B cell (primary cell): ENCODE data around the gene SLC37A2. TPM values are rescaled to one million over a fixed set of nuclear protein-coding genes. Genes with fewer than 3 reads are reported as not detected.

Experiments used
- ATAC-seq: fragments of 200-7000 bp; cut with Tn5 transposase; one replicate; pipeline ENCODE4 v1.10.0; 2021; ENCODE audit warnings: low read depth, mild to moderate bottlenecking, moderate number of reproducible peaks, moderate library complexity
- CTCF ChIA-PET: fragments of 350-600 bp; sonication (Branson Sonifier 250); formaldehyde crosslinking; loops from one replicate; lab custom pipeline; 2021; ENCODE audit warnings: antibody characterized with exemption, inconsistent platforms; lab: Charles Lee
- POLR2A ChIA-PET: fragments of 350-600 bp; sonication (Branson Sonifier 250); formaldehyde crosslinking; loops from one replicate; lab custom pipeline; 2021; ENCODE audit warnings: antibody characterized with exemption; lab: Charles Lee
- DNase-seq: peaks from one replicate; pipeline ENCODE4 v3.0.0; 2013
- H2AFZ ChIP-seq: 2 replicates; pipeline ENCODE4 v1.6.1; 2012; ENCODE audit warnings: mild to moderate bottlenecking, low read depth, low read length; ENCODE audit not compliant: insufficient read depth, poor library complexity, severe bottlenecking
- H3K27ac ChIP-seq, 2 donors: 1 replicate in 1 of 2; 2 replicates in 1 of 2; pipeline ENCODE4 v1.5.1; 2012 to 2013; ENCODE audit warnings: low read length in 2 of 2, mild to moderate bottlenecking in 2 of 2, moderate library complexity in 1 of 2
- H3K27me3 ChIP-seq, 4 experiments: fragments of 200-600 bp in 1 of 4; sonication (generic) in 1 of 4; replicated peaks in 1 of 4; 1 replicate in 2 of 4; 2 replicates in 2 of 4; pipeline versions ENCODE4 v1.6.1 to v1.7.0; 2013 to 2016; ENCODE audit warnings: low read length in 3 of 4, mild to moderate bottlenecking in 2 of 4, mixed read lengths in 1 of 4, moderate library complexity in 1 of 4; ENCODE audit not compliant: insufficient read depth in 4 of 4, control insufficient read depth in 3 of 4; ENCODE audit errors: control extremely low read depth in 1 of 4
- H3K36me3 ChIP-seq, 2 experiments: replicated peaks in 1 of 2; 1 replicate in 1 of 2; 2 replicates in 1 of 2; pipeline versions ENCODE4 v1.6.1 to v1.7.1; 2013; ENCODE audit warnings: low read length in 1 of 2; ENCODE audit not compliant: insufficient read depth in 2 of 2, control insufficient read depth in 1 of 2; ENCODE audit errors: control extremely low read depth in 1 of 2, extremely low read depth in 1 of 2
- H3K4me1 ChIP-seq, 2 donors: fragments of 200-600 bp in 1 of 2; sonication (generic) in 1 of 2; 1 replicate in 1 of 2; 2 replicates in 1 of 2; pipeline versions ENCODE4 v1.5.1 to v1.6.1; 2013 to 2017; ENCODE audit warnings: low read length in 2 of 2; ENCODE audit not compliant: control insufficient read depth in 2 of 2, insufficient read depth in 2 of 2
- H3K4me2 ChIP-seq: replicated peaks from 2 replicates; pipeline ENCODE3; 2012; ENCODE audit warnings: mild to moderate bottlenecking, low read depth, low read length; ENCODE audit not compliant: poor library complexity, severe bottlenecking
- H3K4me3 ChIP-seq, 5 experiments: fragments of 200-600 bp in 1 of 5; sonication (generic) in 1 of 5; 1 replicate in 3 of 5; 2 replicates in 2 of 5; pipeline versions ENCODE4 v1.5.1 to v1.7.0; 2011 to 2016; ENCODE audit warnings: low read length in 4 of 5, mild to moderate bottlenecking in 4 of 5, low read depth in 2 of 5, control low read depth in 1 of 5, moderate library complexity in 1 of 5; ENCODE audit not compliant: insufficient read depth in 1 of 5; ENCODE audit errors: control extremely low read depth in 1 of 5, extremely low read depth in 1 of 5
- H3K79me2 ChIP-seq: fragments of 200-600 bp; sonication (generic); one replicate; pipeline ENCODE4 v1.6.0; 2016; ENCODE audit warnings: low read length; ENCODE audit not compliant: control insufficient read depth, insufficient read depth
- H3K9ac ChIP-seq: fragments of 200-600 bp; sonication (generic); 2 replicates; pipeline ENCODE4 v1.6.1; 2017; ENCODE audit warnings: mild to moderate bottlenecking, low read length, moderate library complexity
- H3K9me3 ChIP-seq, 3 donors: one replicate each; pipeline versions ENCODE4 v1.6.1 to v1.7.1; 2013; ENCODE audit warnings: low read length in 2 of 3; ENCODE audit not compliant: control insufficient read depth in 2 of 3, insufficient read depth in 1 of 3; ENCODE audit errors: control extremely low read depth in 1 of 3
- H4K20me1 ChIP-seq: 2 replicates; pipeline ENCODE4 v1.6.0; 2012; ENCODE audit warnings: mild to moderate bottlenecking, low read length; ENCODE audit not compliant: insufficient read depth, control insufficient read depth, poor library complexity, severe bottlenecking
- H3K27ac Mint-ChIP-seq: one replicate; pipeline ENCODE4 v1.8.0; 2021; ENCODE audit warnings: mixed read lengths
- H3K27me3 Mint-ChIP-seq: one replicate; pipeline ENCODE4 v1.8.0; 2021; ENCODE audit warnings: mixed read lengths
- H3K4me1 Mint-ChIP-seq: one replicate; pipeline ENCODE4 v1.8.0; 2021; ENCODE audit warnings: mixed read lengths
- H3K4me3 Mint-ChIP-seq: one replicate; pipeline ENCODE4 v1.8.0; 2021; ENCODE audit warnings: mixed read lengths
- H3K9me3 Mint-ChIP-seq: one replicate; pipeline ENCODE4 v1.8.0; 2022; ENCODE audit warnings: mixed read lengths; ENCODE audit not compliant: insufficient read depth
- CTCF ChIP-seq: fragments of 200-600 bp; IDR thresholded peaks from one replicate; pipeline ENCODE4 v1.8.0; 2022; ENCODE audit warnings: antibody characterized with exemption, mild to moderate bottlenecking
- EZH2 ChIP-seq: IDR thresholded peaks from 2 replicates; pipeline ENCODE4 v1.6.1; 2012; ENCODE audit warnings: borderline replicate concordance, low read depth, mild to moderate bottlenecking, moderate library complexity, low read length; ENCODE audit not compliant: insufficient read depth, poor library complexity, severe bottlenecking
- WGBS: methylation state at CpG from one replicate; pipeline ENCODE4 v1.1.5; 2013; ENCODE audit warnings: missing lambda C conversion rate; ENCODE audit not compliant: insufficient coverage; 5-methylcytosine and 5-hydroxymethylcytosine counted together
- intact Hi-C: fragments of 100-400 bp; cut with micrococcal nuclease; formaldehyde crosslinking; loops from one replicate; pipeline ENCODE4 v1.10.0; 2022
- polyA plus RNA-seq: library from polyadenylated mRNA; depleted of rRNA; stranded (reverse); fragments of >200 nt; gene quantifications from 2 replicates; pipeline ENCODE4 v1.2.3, GENCODE V29; 2012
- total RNA-seq, 2 donors: library from RNA; stranded (reverse); fragments of 120-200 nt in 1 of 2; gene quantifications; 1 replicate in 1 of 2; 2 replicates in 1 of 2; pipeline versions ENCODE4 v1.2.3 to v1.2.4, GENCODE V29; 2013 to 2022

Gene SLC37A2
- total and polyA plus RNA-seq, 2 donors (not counting 1 experiment from before 2014, with no cell fraction given), result 7.6 to 27.0 TPM

- Histone ChIP-seq H3K79me2 (no peaks in the 10 kb centered on the region), H3K27ac (no peak overlapping the region), H3K4me2 (no peak overlapping the region), H4K20me1 (no peaks in the 10 kb centered on the region), H2AFZ (no peak overlapping the region), H3K9ac (no peak overlapping the region), H3K27me3 (no peaks in the 10 kb centered on the region), H3K4me1 (no peaks in the 10 kb centered on the region), H3K36me3 (peaks cover 0 to 2% of the 10 kb centered on the region in 2 experiments), H3K4me3 (no peak overlapping the region), H3K9me3 (no peaks in the 10 kb centered on the region)
- ATAC-seq, result no peak
- intact Hi-C loops, result no loop called here
- no CpG with 5 or more reads among the region's 5 CpGs for WGBS
- no peaks in the 10 kb centered on the region for H3K9me3 Mint-ChIP-seq
- TF ChIP-seq CTCF (no peak), EZH2 (no peak)
- no peak overlapping the region for H3K4me3 Mint-ChIP-seq
- CTCF ChIA-PET, result interaction anchor here (0.9 to 1.5 kb wide), 3 partner anchors 9 to 11 kb away, joined by 3 to 4 read pairs (median 4); no protein-coding TSS in a partner anchor
- no peaks in the 10 kb centered on the region for H3K27me3 Mint-ChIP-seq
- POLR2A ChIA-PET, result no interaction called here
- H3K4me1 Mint-ChIP-seq, result no peaks in the 10 kb centered on the region
- DNase-seq, result no peak
- H3K27ac Mint-ChIP-seq, result no peak overlapping the region
Measured at GRCh38 chr11:125082040-125082439, 18.9 kb downstream of the SLC37A2 start.

- Mint-ChIP-seq H3K27ac (no peak overlapping the region), H3K27me3 (no peaks in the 10 kb centered on the region), H3K4me3 (no peak overlapping the region), H3K9me3 (no peaks in the 10 kb centered on the region), H3K4me1 (no peaks in the 10 kb centered on the region)
- CTCF ChIA-PET, result interaction anchor here (0.9 to 1.5 kb wide), 2 partner anchors 10 to 11 kb away, joined by 3 to 4 read pairs; no protein-coding TSS in a partner anchor
- no peaks in the 10 kb centered on the region for H3K9me3 ChIP-seq
- H3K36me3 ChIP-seq, result peaks cover 0 to 2% of the 10 kb centered on the region in 2 experiments
- H4K20me1 ChIP-seq, result no peaks in the 10 kb centered on the region
- 89% methylated on average over 10 of the region's 10 CpGs for WGBS
- intact Hi-C loops, result no loop called here
- DNase-seq, result no peak
- H3K9ac ChIP-seq, result no peak overlapping the region
- no peak overlapping the region for H3K4me2 ChIP-seq
- no peaks in the 10 kb centered on the region for H3K27me3 ChIP-seq
- no peak overlapping the region for H3K27ac ChIP-seq
- ATAC-seq, result no peak
- POLR2A ChIA-PET, result no interaction called here
- no peak for TF ChIP-seq CTCF
- no peak for TF ChIP-seq EZH2
- no peaks in the 10 kb centered on the region for H3K79me2 ChIP-seq
- no peak overlapping the region for H2AFZ ChIP-seq
- H3K4me3 ChIP-seq, result no peak overlapping the region
- no peaks in the 10 kb centered on the region for H3K4me1 ChIP-seq
Measured at GRCh38 chr11:125082611-125083311, 19.7 kb downstream of the SLC37A2 start.
